A549 (cell line): ENCODE measurements around the gene ACVR1.

Source experiments
- CBX8 ChIP-seq: fragments of 200-600 bp; sonication (generic); IDR thresholded peaks from 2 replicates; pipeline ENCODE4 v1.6.1; 2016
- CEBPB ChIP-seq, 2 experiments: fragments of >200 bp in 1 of 2; sonication (Bioruptor Twin) in 1 of 2; formaldehyde crosslinking in 1 of 2; IDR thresholded peaks; 2 replicates each; pipeline ENCODE4 v1.6.1; 2012 to 2016
- EP300 ChIP-seq, 2 experiments: fragments of >200 bp; sonication (Bioruptor Twin); formaldehyde crosslinking; IDR thresholded peaks; 2 replicates in 1 of 2; 3 replicates in 1 of 2; pipeline ENCODE4 v1.6.1; 2016 to 2017
- RCOR1 ChIP-seq: fragments of 150-350 bp; IDR thresholded peaks from 2 replicates; pipeline ENCODE4 v1.6.1; 2014; ENCODE audit warnings: antibody characterized with exemption, low read length, low read depth
- TF ChIP-seq, protein P1 (sequence below): fragments of >200 bp; sonication (Bioruptor Twin); formaldehyde crosslinking; IDR thresholded peaks from 3 replicates; pipeline ENCODE4 v1.5.1; 2016
- TF ChIP-seq, protein P2 (sequence below): fragments of 250-450 bp; sonication (Bioruptor Pico); IDR thresholded peaks from 2 replicates; pipeline ENCODE4 v1.5.0; 2021; ENCODE audit warnings: mild to moderate bottlenecking, moderate library complexity, borderline replicate concordance

DNA sequence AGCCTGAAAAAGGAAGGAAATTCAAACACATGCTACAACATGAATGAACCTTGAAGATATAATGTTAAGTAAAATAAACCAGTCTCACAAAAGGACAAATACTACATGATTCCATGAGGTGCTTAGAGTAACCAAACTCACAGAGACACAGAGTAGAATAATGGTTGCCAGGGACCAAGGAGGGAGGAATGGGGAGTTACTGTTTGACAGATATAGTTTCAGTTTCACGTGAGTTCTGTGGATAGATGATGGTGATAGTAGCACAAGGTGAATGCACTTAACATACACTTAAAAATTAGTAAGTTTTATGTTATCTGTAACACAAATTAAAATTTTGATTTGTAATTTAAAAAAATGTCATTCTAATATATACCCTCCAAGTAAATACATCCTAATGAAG lies 140.6 kb downstream of the ACVR1 start:
- TF ChIP-seq CEBPB (IDR thresholded peaks at IDR 0.05) (no peak), RCOR1 (no peak), CBX8 (no peak), EP300 (IDR thresholded peaks at IDR 0.05) (no peak)
- TF ChIP-seq, protein P1, sequence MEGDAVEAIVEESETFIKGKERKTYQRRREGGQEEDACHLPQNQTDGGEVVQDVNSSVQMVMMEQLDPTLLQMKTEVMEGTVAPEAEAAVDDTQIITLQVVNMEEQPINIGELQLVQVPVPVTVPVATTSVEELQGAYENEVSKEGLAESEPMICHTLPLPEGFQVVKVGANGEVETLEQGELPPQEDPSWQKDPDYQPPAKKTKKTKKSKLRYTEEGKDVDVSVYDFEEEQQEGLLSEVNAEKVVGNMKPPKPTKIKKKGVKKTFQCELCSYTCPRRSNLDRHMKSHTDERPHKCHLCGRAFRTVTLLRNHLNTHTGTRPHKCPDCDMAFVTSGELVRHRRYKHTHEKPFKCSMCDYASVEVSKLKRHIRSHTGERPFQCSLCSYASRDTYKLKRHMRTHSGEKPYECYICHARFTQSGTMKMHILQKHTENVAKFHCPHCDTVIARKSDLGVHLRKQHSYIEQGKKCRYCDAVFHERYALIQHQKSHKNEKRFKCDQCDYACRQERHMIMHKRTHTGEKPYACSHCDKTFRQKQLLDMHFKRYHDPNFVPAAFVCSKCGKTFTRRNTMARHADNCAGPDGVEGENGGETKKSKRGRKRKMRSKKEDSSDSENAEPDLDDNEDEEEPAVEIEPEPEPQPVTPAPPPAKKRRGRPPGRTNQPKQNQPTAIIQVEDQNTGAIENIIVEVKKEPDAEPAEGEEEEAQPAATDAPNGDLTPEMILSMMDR = no peak
- TF ChIP-seq, protein P2, sequence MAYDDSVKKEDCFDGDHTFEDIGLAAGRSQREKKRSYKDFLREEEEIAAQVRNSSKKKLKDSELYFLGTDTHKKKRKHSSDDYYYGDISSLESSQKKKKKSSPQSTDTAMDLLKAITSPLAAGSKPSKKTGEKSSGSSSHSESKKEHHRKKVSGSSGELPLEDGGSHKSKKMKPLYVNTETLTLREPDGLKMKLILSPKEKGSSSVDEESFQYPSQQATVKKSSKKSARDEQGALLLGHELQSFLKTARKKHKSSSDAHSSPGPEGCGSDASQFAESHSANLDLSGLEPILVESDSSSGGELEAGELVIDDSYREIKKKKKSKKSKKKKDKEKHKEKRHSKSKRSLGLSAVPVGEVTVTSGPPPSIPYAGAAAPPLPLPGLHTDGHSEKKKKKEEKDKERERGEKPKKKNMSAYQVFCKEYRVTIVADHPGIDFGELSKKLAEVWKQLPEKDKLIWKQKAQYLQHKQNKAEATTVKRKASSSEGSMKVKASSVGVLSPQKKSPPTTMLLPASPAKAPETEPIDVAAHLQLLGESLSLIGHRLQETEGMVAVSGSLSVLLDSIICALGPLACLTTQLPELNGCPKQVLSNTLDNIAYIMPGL (CRISPR knock-in tag) = no peak
